ENCODE results near the gene NUDT4. TPM values are rescaled to one million over a fixed set of nuclear protein-coding genes. Genes with fewer than 3 reads are reported as not detected.

NUDT4 gene
- total RNA-seq = 77.5 and 118 TPM in 2 replicates

DNA sequence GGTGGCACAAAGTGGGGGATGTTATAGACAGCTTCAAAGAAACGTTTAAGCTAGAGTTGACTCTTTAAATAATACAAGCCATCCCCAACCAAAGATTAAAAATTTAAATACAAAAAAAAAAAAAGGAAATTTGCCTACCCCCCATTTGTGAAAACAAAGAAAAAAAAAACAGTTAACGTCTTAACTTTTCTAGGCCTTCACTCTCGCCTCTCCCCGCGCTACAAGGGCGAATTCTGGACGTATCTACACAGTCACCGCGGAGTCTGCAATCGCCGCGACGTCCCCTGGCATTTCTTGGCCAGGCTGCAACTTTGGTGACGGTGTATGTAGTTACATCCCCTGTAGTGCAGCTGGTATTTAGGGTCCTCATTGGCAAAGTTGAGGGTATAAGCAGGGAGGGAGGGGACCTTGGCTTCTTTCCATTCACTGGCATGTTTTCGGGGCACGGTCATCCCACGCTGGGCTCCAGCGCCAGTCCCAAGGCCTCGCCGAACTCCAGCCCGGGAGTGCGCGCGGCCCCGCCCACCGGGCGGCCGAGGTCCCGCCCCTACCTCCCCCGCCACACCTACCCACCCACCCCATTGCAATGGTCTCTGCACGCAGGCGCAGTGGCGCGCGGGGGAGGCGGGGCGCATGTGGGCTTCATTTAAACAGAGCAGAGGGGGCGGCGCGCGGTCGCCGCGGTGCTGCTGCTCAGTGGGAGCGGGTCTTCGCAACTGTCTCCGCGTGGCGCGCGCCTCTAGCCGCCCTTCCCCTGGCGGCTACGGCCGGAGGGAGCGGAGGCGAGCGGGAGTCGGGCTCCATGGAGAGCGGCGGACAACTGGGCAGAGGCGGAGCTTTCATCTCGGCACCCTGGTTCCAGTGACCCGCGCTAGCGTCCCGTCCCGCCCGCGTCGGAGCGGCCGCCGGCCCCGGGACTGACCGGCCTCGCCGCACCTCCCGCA is at the start of gene NUDT4:
TSS of gene NUDT4 (plus strand) at position 674 of the 944 bp plus-strand sequence. CDS start 398 bp downstream, outside the sequence.
- DNase-seq (ENCODE audit: low read depth in 2 of 2) = peak; percentile 85 to 95

DNA sequence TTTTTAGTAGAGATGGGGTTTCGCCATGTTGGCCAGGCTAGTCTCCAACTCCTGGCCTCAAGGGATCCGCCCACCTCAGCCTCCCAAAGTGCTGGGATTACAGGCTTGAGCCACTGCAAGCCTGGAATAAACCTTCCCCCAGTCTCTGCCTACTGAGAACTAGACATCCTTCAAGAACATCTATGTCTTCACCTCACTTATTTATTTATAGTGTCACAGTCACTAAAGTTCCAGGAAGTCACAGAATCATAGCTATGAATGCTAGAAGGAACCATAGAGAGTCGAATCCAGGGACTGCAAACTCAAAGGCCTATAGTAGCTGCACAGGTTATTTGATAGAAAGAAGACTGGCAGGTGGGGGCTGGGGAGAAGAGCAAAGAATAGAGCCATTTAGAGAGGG is 44.7 kb upstream of the NUDT4 start:
- no peak for DNase-seq (ENCODE audit: low read depth in 2 of 2)

DNA sequence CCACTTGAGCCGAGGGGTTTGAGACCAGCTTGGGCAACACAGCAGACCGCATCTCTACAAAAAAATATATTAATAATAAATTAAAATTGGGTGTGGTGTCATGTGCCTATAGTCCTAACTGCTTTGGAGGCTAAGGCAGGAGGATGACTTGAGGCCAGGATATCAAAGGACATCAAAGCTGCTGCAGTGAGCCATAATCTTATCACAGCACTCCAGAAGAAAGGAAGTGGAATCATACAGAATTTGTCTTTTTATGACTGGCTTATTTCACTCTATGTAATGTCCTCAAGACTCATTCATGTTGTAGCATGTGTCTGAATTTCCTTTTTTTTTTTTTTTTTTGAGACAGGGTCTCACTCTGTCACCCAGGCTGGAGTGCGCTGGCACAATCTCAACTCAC is 43.9 kb upstream of the NUDT4 start:
- no peak for DNase-seq (ENCODE audit: low read depth in 2 of 2)

DNA sequence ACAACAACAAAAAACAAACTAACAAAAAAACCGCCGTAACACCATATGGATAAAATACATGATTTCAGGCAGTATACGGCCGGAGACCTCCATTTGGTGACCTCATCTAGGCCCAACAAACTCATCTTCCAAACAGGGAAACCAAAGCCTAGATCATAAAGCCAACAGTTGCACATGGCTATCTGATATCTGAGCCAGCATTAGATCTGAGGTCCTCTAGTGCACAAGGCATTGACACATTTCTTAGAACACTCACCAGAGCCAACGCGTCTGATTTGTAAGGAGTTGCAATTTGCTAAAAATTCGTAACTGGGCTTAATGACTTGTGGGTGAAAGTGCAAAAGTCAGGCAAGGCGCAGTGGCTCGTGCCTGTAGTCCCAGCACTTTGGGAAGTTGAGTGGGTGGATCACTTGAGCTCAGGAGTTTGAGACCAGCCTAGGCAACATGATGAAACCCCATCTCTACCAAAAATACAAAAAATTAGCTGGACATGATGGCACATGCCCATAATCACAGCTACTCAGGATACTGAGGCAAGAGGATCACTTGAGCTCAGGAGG is 42.0 kb upstream of the NUDT4 start:
- DNase-seq (ENCODE audit: low read depth in 2 of 2) = no peak

GRCh38 chr12:93336291-93336741 is 41.4 kb upstream of the NUDT4 start:
- DNase-seq (ENCODE audit: low read depth in 2 of 2) = peak in 1 of 2 donors; percentile 39

- DNase-seq (ENCODE audit: low read depth in 2 of 2) = no peak
Measured at GRCh38 chr12:93338598-93338997, 39.1 kb upstream of the NUDT4 start.

DNA sequence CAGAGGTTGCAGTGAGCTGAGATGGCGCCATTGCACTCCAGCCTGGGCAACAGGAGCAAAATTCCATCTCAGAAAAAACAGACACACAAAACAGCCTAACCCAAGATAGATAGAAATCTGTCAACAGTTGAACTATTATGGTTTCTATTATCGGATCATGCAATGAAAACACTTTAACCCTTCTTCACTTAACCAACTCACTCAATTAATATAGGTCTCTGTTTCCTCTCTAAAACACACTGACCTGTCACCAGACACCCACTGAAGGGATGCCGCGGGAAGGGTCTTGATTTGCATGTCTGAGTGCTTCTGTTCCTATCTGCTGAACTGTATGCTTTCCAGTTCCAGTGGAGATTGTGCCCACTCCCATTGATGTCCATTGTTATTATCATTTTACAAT is 38.0 kb upstream of the NUDT4 start:
- DNase-seq (ENCODE audit: low read depth in 2 of 2) = no peak

DNA sequence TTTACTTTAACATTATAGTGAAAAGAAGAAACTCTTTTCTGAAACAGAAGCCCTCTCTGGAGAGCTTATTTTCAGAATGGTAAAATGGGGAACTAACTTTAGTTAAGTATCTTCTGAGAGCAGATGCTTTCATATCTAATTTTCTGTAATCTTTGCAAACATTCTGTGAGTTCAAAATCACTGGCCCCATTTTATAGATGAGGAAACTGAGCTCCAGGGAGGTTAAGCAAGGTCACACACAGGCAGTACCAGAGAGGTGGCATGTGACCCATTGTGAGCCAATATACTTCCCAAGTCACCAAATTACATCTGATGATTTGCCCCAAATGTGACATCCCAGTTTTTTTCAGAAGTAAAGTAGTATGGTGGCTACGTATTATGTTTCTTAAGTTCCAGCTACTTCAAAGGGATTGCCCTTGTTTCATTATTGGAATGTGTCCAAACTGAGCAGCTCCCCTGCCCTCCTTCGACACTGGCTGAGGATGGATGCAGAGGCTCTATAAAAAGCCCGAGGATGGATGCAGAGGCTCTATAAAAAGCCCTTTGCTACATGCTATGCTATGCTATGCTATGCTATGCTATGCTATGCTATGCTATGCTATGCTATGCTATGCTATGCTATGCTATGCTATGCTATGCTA is 36.2 kb upstream of the NUDT4 start:
- no peak for DNase-seq (ENCODE audit: low read depth in 2 of 2)

DNA sequence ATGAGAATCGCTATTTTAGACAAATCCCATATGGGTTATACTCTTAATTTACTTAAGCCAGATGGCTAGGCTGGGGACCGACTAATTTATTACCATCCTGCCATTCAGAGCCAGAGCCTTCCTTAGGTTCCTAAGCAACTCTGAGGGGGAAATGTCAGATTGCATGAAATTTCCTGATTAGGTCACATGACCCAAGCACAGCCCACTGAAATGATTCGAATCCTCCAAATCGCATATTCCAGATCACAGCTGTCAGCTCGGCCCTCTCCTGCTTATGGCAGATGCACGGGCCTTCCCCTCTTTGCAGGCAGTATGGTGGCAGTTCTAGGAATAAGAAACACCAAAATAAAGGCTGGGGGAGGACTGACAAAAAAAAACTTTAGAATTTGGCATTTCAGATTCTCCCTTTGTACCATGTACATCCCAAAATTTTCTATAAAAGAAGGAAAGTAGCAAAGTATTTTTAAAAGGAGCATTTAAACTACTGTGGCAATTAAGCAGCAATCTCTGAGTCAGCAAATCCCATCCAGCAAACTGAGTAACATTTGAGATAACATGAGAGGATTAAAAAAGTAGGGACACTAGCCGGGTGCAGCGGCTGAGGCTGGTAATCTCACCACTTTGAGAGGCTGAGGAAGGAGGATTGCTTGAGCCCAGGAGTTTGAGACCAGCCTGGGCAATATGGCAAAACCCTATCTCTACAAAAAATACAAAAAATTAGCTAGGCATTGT is 30.5 kb upstream of the NUDT4 start:
- DNase-seq (ENCODE audit: low read depth in 2 of 2) = peak; percentile 6 to 47

DNA sequence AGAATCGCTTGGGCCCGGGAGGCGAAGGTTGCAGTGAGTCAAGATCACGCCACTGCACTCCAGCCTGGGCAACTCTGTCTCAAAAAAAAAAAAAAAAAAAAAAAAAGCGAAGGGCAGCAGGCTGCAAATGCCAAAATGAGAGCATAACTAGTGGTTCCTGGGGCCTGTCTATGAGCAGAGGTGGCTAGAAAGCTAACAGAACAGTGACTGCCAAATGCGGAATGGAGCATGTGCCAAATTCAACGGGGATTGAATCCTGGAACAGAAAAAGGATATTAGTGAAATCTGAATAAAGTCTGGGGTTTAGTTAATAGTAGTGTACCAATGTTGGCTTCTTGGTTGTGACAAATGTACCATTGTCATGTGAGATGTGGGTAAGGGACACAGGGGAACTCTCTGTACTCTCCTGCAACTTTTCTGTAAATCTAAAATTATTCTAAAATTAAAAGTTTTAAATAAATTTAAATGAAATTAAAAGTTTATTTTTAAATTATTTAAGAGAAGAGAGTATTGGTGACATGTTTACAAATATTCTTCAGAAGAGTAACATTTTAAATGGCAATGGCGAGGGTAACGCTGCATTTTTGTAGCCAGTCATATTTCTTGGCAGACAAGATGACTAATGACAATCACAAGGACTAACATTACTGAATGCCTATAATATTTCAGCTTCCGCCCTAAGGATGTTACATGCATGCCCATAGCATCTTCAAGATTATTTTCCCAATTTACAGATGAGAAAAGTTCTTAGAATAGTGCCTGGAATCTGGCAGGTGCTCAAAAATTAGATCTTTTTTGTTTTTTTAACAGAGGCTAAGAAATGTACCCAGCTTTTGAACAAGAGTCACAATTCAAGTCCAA is 28.9 kb upstream of the NUDT4 start:
- no peak for DNase-seq (ENCODE audit: low read depth in 2 of 2)

- DNase-seq (ENCODE audit: low read depth in 2 of 2) = no peak
Measured at GRCh38 chr12:93351726-93352125, 26.0 kb upstream of the NUDT4 start.

DNA sequence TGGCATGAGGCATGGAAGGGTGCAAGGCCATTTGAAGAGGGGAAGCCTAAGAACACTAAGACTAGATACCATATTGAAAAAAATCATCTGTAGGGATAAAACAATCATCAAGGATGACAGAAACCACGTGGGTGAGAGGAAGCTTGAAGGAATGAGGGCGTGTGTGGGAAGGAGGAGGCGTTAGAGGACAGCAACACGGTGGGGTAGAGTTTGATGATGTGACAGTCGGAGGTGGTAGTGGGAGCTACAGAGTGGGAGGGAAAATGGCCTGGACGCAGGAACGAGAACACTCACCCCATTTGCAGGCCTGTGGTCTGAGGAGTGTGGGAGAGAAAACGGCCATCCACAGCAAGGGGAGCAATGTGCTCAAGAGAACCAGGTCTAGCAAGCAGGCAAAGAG is 25.4 kb upstream of the NUDT4 start:
- no peak for DNase-seq (ENCODE audit: low read depth in 2 of 2)

GRCh38 chr12:93356214-93356613 is 21.5 kb upstream of the NUDT4 start:
- no peak for DNase-seq (ENCODE audit: low read depth in 2 of 2)

DNA sequence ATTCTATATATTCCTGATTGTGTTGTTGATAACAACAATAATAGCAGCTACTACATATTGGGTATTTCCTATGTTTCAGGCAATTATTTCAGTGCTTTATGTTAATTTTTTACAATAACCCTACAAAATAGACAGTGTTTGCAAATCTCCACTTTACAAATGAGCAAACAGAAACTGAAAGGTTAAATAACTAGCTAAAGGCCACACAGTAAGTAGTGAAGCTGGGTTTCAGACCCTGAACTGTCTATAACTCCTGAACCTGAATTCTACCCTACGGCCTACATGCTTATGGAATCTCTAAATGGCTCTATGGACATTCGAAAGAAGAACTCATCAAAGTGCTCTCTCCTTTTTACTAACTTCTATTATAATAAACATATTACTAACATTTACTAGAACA is 19.7 kb upstream of the NUDT4 start:
- DNase-seq (ENCODE audit: low read depth in 2 of 2) = no peak

DNA sequence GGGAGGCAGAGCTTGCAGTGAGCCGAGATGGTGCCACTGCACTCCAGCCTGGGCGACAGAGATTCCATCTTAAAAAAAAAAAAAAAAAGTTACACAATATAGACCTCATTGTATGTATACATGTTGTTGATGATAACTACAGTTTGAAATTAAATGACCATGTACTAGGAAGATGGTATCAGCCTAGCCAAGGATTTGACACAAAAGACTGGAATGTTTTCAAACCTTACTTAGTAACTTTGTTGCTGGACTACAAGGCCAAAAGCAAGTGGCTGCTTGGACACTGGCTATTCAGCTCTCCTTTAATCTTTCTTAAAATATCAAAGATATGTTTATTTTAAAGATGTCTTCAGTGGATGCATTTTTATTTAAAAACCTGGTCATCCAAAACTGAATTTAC is 18.9 kb upstream of the NUDT4 start:
- DNase-seq (ENCODE audit: low read depth in 2 of 2) = no peak

DNA sequence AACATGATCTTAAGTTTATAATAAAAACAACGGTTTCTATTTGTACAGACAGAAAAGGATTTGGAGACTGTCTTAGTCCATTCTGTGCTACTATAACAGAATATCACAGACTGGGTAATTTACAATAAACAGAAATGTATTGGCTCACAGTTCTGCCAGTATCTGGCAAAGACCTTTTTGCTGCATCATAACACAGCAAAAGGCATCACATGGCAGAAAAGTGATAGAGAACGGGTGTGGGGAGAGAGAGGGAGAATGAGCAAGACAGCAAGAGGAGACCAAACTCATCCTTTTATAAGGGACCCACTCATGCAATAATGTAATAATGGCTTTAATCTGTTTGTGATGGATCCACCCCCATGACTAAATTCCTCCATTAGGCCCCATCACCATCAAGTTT is 17.0 kb upstream of the NUDT4 start:
- DNase-seq (ENCODE audit: low read depth in 2 of 2) = no peak

DNA sequence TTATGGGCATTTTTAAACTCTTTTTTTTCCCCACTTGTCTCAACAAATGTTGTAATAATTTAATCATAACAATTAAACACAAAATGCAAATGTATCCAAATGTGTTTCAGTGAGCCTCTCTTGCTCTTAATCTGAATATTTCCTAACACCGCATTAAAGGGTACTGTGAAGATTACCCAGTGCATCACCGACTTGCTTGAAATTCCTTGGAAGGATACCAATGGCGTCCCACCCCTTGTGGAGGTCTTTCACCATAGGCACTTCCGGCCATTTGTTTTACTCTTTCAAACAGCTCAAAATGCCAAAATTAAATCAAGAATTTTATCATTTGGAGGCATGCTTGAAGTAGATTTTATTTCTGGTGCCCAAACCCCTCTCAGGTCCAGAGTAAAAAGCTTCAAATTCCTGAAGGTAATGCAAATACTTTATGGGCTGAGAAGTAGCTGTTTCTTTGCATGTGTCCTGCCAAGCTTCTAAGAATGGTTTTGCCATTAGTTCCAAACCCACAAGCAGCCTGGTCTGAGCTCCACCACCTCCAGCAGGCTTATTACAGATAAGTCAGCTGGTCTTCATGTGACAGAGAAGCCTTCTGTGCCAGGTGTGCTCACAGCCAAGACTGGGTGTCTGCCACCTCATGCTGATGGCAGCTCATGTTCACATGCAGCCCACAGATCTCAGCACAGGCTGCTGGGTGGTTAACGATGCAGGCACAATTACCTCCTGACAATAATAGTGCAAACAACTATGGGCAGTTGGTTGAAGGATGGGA is 16.4 kb upstream of the NUDT4 start:
- DNase-seq (ENCODE audit: low read depth in 2 of 2) = no peak

- no peak for DNase-seq (ENCODE audit: low read depth in 2 of 2)
Measured at GRCh38 chr12:93363841-93364297, 13.9 kb upstream of the NUDT4 start.

GRCh38 chr12:93365616-93366405 is 11.9 kb upstream of the NUDT4 start:
- DNase-seq (ENCODE audit: low read depth in 2 of 2) = peak in 1 of 2 donors; percentile 68

Measured in dermis microvascular lymphatic vessel endothelial cell (primary cell).